T-helper 1 cell treated with Interleukin-12 subunit alpha and Interleukin-12 subunit beta and Interleukin-4 antibody, amounts not matched to agents 30 μg/mL and 1 μg/mL, for 36 hours (primary cell): ENCODE measurements around the gene SYTL3.

Experiments used
- H3K27ac Mint-ChIP-seq: one replicate; pipeline ENCODE4 v1.8.0; 2021; ENCODE audit warnings: mild to moderate bottlenecking, mixed read lengths
- H3K27me3 Mint-ChIP-seq: one replicate; pipeline ENCODE4 v1.8.0; 2021; ENCODE audit warnings: low read depth, mixed read lengths
- H3K36me3 Mint-ChIP-seq: one replicate; pipeline ENCODE4 v1.8.0; 2021; ENCODE audit warnings: low read depth, mixed read lengths
- H3K4me1 Mint-ChIP-seq: one replicate; pipeline ENCODE4 v1.8.0; 2021; ENCODE audit warnings: low read depth, mixed read lengths
- H3K4me3 Mint-ChIP-seq: one replicate; pipeline ENCODE4 v1.8.0; 2021; ENCODE audit warnings: mild to moderate bottlenecking, moderate library complexity, mixed read lengths
- H3K9me3 Mint-ChIP-seq: one replicate; pipeline ENCODE4 v1.8.0; 2021; ENCODE audit warnings: mixed read lengths

SYTL3 gene

DNA sequence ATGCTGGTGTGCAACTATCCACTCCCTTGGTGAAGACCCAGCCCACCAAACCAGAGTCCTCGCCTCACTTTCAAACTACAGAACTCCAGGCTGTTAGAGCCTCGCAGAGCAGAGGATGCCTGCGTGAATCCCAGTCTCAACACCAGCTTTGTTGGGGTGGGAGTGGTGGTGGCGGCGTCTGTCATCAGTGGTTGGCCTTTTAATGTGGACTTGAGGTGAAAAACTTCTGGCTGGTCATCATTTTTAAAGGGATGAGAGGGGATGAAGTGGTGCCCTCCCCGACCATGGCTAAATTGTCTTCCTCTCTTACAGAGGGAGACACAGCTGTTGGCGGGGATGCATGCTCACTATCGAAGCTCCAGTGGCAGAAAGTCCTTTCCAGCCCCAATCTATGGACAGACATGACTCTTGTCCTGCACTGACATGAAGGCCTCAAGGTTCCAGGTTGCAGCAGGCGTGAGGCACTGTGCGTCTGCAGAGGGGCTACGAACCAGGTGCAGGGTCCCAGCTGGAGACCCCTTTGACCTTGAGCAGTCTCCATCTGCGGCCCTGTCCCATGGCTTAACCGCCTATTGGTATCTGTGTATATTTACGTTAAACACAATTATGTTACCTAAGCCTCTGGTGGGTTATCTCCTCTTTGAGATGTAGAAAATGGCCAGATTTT is 114.5 kb downstream of the SYTL3 start:
- Mint-ChIP-seq H3K36me3 (peaks cover 43% of the 10 kb centered on the region), H3K27me3 (no peaks in the 10 kb centered on the region), H3K4me3 (no peak overlapping the region)

GRCh38 chr6:158764926-158765325 is 115.1 kb downstream of the SYTL3 start:
- H3K27me3 Mint-ChIP-seq = no peaks in the 10 kb centered on the region
- H3K4me3 Mint-ChIP-seq = no peak overlapping the region
- no peak overlapping the region for H3K27ac Mint-ChIP-seq
- H3K9me3 Mint-ChIP-seq = no peaks in the 10 kb centered on the region
- H3K36me3 Mint-ChIP-seq = peaks cover 47% of the 10 kb centered on the region
- peaks cover 6% of the 10 kb centered on the region for H3K4me1 Mint-ChIP-seq

More for the DNA sequence above, 114.5 kb downstream of the SYTL3 start:
- H3K9me3 Mint-ChIP-seq = no peaks in the 10 kb centered on the region
- H3K27ac Mint-ChIP-seq = peak overlapping the region; percentile 55
- peaks cover 5% of the 10 kb centered on the region for H3K4me1 Mint-ChIP-seq

DNA sequence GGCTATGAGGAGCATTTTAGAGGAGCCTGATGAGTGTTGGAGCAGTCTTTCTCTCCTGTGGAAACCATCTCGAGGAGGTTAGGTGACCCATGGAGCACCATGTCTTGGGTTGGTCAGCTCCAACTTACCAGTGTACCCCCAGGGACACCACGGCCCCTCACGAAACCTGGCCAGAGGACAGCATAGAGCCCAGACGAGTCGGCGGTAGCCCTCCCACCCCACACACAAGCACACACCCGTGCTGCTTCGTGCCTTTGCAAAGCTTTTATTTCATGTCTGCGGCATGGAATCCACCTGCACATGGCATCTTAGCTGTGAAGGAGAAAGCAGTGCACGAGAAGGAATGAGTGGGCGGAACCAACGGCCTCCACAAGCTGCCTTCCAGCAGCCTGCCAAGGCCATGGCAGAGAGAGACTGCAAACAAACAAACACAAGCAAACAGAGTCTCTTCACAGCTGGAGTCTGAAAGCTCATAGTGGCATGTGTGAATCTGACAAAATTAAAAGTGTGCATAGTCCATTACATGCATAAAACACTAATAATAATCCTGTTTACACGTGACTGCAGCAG is 115.7 kb downstream of the SYTL3 start:
- peak overlapping the region; percentile 15 for H3K27ac Mint-ChIP-seq
- no peaks in the 10 kb centered on the region for H3K9me3 Mint-ChIP-seq
- no peak overlapping the region for H3K4me3 Mint-ChIP-seq
- no peaks in the 10 kb centered on the region for H3K27me3 Mint-ChIP-seq
- peaks cover 6% of the 10 kb centered on the region for H3K4me1 Mint-ChIP-seq
- H3K36me3 Mint-ChIP-seq = peaks cover 53% of the 10 kb centered on the region

DNA sequence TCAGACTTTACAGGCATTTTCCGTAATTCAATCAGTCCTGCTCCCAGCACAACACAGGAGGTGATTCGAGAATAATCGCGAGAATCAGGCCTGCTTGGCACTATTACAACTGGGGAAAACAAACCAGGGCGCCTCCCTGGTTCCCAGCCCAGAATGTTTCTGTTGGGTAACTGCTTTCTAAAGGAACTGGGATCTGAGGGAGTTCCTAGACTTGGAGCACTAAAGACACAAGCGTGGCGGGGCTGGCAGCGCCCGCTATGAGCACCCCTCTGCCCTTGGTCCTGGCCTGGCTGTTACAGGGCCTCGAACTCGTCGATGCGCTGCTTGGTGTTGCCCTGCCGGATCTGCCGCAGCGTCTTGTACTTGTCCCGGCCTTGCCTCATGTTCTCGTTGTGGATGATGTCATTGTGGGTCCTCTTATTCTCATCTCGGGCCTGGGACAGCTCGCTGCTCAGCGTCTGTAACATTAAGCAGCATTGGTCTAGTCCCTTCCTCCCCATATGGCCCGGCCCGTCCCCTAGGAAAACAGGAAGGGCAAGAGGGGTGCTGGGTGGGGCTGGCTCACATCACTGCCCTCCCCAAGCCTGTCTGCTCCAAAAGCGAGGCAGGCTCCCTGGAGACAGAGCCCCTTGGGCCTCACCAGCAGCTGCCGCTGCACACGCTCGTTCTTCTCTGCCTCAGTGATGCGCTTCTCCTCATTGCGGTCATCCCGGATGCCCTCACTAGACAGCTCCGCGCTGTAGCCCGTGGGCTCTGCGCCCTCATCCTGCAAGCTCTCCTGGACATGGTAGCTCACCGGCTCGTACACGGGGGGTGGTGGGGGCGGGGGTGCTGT is 117.0 kb downstream of the SYTL3 start:
- Mint-ChIP-seq H3K27me3 (no peaks in the 10 kb centered on the region), H3K27ac (peak overlapping the region; percentile 49), H3K36me3 (peaks cover 61% of the 10 kb centered on the region), H3K9me3 (no peaks in the 10 kb centered on the region), H3K4me3 (no peak overlapping the region), H3K4me1 (peaks cover 18% of the 10 kb centered on the region)

- H3K4me3 Mint-ChIP-seq = no peak overlapping the region
- H3K27me3 Mint-ChIP-seq = no peaks in the 10 kb centered on the region
- H3K4me1 Mint-ChIP-seq = peaks cover 23% of the 10 kb centered on the region
Observed at GRCh38 chr6:158767709-158768108, 117.9 kb downstream of the SYTL3 start.

GRCh38 chr6:158768436-158768835 is 118.6 kb downstream of the SYTL3 start:
- Mint-ChIP-seq H3K9me3 (no peaks in the 10 kb centered on the region), H3K36me3 (peaks cover 62% of the 10 kb centered on the region), H3K27ac (no peak overlapping the region), H3K27me3 (no peaks in the 10 kb centered on the region), H3K4me1 (peaks cover 29% of the 10 kb centered on the region), H3K4me3 (no peak overlapping the region)

More at GRCh38 chr6:158767709-158768108, 117.9 kb downstream of the SYTL3 start:
- Mint-ChIP-seq H3K36me3 (peaks cover 58% of the 10 kb centered on the region), H3K9me3 (no peaks in the 10 kb centered on the region), H3K27ac (peak overlapping the region; percentile 49)

GRCh38 chr6:158769234-158769770 is 119.4 kb downstream of the SYTL3 start:
- peaks cover 32% of the 10 kb centered on the region for H3K4me1 Mint-ChIP-seq
- no peak overlapping the region for H3K4me3 Mint-ChIP-seq
- H3K27ac Mint-ChIP-seq = no peak overlapping the region
- no peaks in the 10 kb centered on the region for H3K27me3 Mint-ChIP-seq
- H3K36me3 Mint-ChIP-seq = peaks cover 60% of the 10 kb centered on the region
- no peaks in the 10 kb centered on the region for H3K9me3 Mint-ChIP-seq

DNA sequence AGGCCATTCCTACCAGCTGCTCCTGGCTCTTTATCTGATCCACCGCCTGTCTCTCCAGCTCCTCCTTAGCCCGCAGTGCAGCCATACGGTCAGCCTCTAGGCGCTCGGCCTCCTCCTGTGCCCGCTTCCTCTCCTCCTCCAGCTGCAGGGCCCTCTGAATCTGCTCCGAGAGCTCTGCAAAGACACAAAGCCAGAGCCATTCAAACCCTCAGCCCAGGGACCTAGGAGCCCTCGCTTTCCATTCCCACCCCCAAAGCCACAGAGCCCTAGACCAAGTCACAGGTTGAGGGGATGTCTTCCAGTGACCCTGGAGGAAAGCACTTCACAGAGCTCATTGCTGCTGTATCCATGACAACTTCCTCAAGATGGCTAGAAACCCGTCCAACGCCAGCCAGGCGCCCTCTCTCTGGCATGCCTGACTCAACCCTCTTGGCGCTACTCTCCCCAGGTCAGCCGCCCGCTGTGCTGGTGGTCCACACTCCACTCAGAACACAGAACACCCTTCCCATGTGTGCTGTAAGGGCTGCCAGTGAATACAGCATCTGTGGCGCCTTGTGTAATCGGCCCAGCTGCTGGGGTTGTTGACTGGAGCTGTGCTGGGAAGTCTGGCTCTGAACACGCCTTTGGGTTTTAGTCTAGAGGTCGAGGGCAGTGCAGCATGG is 120.0 kb downstream of the SYTL3 start:
- Mint-ChIP-seq H3K4me1 (peaks cover 35% of the 10 kb centered on the region), H3K36me3 (peaks cover 60% of the 10 kb centered on the region), H3K27ac (peak overlapping the region; percentile 41), H3K27me3 (no peaks in the 10 kb centered on the region), H3K4me3 (no peak overlapping the region), H3K9me3 (no peaks in the 10 kb centered on the region)

- H3K9me3 Mint-ChIP-seq = no peaks in the 10 kb centered on the region
- no peaks in the 10 kb centered on the region for H3K27me3 Mint-ChIP-seq
- H3K27ac Mint-ChIP-seq = peak overlapping the region; percentile 77
- peaks cover 35% of the 10 kb centered on the region for H3K4me1 Mint-ChIP-seq
- H3K36me3 Mint-ChIP-seq = peaks cover 61% of the 10 kb centered on the region
- no peak overlapping the region for H3K4me3 Mint-ChIP-seq
Observed at GRCh38 chr6:158770533-158771330, 120.9 kb downstream of the SYTL3 start.

- Mint-ChIP-seq H3K4me1 (peaks cover 35% of the 10 kb centered on the region), H3K27ac (peak overlapping the region; percentile 64), H3K27me3 (no peaks in the 10 kb centered on the region), H3K9me3 (no peaks in the 10 kb centered on the region), H3K36me3 (peaks cover 62% of the 10 kb centered on the region), H3K4me3 (no peak overlapping the region)
Observed at GRCh38 chr6:158771399-158772152, 121.7 kb downstream of the SYTL3 start.

DNA sequence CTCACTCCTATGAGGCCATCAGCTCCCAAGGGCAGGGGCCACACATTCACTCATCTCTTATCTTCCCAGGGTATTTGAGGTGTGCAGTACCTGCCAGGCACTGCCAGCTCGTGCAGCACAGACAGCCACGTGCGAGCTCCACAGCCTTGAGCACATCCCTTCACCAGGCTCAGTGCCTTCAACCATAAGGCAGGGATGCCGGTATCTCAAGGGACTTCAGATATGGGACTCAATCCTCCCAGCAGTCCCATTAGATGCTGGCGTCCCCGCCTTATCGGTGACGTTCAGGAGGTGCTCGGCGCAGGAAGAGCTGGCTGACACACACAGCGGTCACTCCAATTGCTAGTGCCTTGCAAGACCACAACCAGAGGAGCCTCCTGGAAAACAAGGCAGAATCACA is 122.3 kb downstream of the SYTL3 start:
- Mint-ChIP-seq H3K27ac (peak overlapping the region; percentile 64), H3K9me3 (no peaks in the 10 kb centered on the region), H3K4me1 (peaks cover 38% of the 10 kb centered on the region), H3K27me3 (no peaks in the 10 kb centered on the region), H3K36me3 (peaks cover 66% of the 10 kb centered on the region), H3K4me3 (no peak overlapping the region)

DNA sequence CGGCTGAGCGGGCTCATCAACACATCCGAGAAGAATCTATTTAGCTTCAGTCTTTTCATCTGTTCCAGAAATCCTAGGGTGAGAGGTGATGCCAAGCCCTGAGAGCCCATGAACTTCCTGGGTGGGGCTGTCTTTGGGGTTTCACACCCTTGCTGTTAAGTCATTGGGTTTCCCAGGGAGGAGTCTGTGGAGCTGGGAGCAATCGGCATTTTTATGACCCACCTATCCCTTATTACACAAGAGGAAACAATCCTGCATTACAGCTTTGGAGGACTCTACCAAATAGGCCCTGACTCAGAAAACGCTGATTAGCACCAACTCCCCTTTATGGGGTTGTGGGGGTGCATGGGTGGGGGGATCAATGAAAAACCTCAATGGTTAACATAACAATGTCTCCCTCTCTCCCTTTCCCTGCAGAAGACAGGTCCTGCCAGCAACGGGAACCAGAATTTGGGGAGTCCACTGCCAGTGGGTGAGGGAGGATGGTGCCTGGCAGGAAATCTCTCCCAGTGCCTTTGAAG is 123.1 kb downstream of the SYTL3 start:
- H3K4me3 Mint-ChIP-seq = no peak overlapping the region
- peak overlapping the region; percentile 53 for H3K27ac Mint-ChIP-seq
- H3K36me3 Mint-ChIP-seq = peaks cover 64% of the 10 kb centered on the region
- H3K9me3 Mint-ChIP-seq = no peaks in the 10 kb centered on the region
- no peaks in the 10 kb centered on the region for H3K27me3 Mint-ChIP-seq
- peaks cover 38% of the 10 kb centered on the region for H3K4me1 Mint-ChIP-seq
